ENCODE measurements around the gene CEMIP2. TPM values are rescaled to one million over a fixed set of nuclear protein-coding genes. Genes with fewer than 3 reads are reported as not detected.

Gene CEMIP2
- total and polyA plus RNA-seq, 4 donors = 18.8 to 123 (median 38.6) TPM

DNA sequence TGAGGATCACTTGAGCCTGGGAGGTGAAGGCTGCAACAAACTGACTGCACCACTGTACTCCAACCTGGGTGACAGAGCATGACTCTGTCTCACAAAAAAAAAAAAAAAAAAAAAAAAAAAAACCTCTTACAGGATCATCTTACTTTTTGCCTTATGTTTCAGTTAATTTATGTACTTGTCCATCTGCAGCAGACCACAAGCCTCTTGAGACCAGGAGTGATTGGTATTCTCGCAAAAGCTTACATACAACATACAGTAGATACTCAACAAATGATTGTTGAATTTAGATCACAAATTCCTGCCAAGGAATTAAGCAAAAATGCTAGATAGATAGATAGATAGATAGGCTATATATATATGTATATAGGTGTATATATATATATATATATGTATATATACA is 12.4 kb downstream of the CEMIP2 start:
- Histone ChIP-seq H3K27ac (ENCODE audit: low read depth in 1 of 2, low read length in 2 of 2) (peak overlapping the region in 1 of 2 donors; percentile 13), H3K9me3 (ENCODE audit: control insufficient read depth in 4 of 4, low read length in 3 of 4) (no peaks in the 10 kb centered on the region), H3K4me3 (ENCODE audit: low read depth in 1 of 3, low read length in 3 of 3) (no peak overlapping the region), H3K27me3 (ENCODE audit: control insufficient read depth in 4 of 4, insufficient read depth in 4 of 4, low read length in 3 of 4) (no peaks in the 10 kb centered on the region), H3K36me3 (ENCODE audit: control insufficient read depth in 4 of 4, insufficient read depth in 3 of 4, low read depth in 1 of 4, low read length in 3 of 4) (no peaks in the 10 kb centered on the region), H3K4me1 (ENCODE audit: control insufficient read depth in 4 of 4, insufficient read depth in 4 of 4, low read length in 3 of 4) (peaks cover 17 to 47% (median 36%) of the 10 kb centered on the region in 4 donors), H3K9ac (ENCODE audit: low read depth in 1 of 2, low read length in 2 of 2) (no peak overlapping the region)
- TF ChIP-seq HNF4A (conservative IDR thresholded peaks at IDR 0.05) (no peak), RXRA (IDR thresholded peaks at IDR 0.05) (no peak), RAD21 (IDR thresholded peaks at IDR 0.05) (no peak), FOXA2 (IDR thresholded peaks at IDR 0.05) (no peak)
- TF ChIP-seq, protein P1, sequence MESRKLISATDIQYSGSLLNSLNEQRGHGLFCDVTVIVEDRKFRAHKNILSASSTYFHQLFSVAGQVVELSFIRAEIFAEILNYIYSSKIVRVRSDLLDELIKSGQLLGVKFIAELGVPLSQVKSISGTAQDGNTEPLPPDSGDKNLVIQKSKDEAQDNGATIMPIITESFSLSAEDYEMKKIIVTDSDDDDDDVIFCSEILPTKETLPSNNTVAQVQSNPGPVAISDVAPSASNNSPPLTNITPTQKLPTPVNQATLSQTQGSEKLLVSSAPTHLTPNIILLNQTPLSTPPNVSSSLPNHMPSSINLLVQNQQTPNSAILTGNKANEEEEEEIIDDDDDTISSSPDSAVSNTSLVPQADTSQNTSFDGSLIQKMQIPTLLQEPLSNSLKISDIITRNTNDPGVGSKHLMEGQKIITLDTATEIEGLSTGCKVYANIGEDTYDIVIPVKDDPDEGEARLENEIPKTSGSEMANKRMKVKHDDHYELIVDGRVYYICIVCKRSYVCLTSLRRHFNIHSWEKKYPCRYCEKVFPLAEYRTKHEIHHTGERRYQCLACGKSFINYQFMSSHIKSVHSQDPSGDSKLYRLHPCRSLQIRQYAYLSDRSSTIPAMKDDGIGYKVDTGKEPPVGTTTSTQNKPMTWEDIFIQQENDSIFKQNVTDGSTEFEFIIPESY (IDR thresholded peaks at IDR 0.05) = no peak
- TF ChIP-seq, protein P2, sequence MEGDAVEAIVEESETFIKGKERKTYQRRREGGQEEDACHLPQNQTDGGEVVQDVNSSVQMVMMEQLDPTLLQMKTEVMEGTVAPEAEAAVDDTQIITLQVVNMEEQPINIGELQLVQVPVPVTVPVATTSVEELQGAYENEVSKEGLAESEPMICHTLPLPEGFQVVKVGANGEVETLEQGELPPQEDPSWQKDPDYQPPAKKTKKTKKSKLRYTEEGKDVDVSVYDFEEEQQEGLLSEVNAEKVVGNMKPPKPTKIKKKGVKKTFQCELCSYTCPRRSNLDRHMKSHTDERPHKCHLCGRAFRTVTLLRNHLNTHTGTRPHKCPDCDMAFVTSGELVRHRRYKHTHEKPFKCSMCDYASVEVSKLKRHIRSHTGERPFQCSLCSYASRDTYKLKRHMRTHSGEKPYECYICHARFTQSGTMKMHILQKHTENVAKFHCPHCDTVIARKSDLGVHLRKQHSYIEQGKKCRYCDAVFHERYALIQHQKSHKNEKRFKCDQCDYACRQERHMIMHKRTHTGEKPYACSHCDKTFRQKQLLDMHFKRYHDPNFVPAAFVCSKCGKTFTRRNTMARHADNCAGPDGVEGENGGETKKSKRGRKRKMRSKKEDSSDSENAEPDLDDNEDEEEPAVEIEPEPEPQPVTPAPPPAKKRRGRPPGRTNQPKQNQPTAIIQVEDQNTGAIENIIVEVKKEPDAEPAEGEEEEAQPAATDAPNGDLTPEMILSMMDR (IDR thresholded peaks at IDR 0.05; ENCODE audit: low read depth, low read length, missing input control) = no peak
- TF ChIP-seq, protein P3, sequence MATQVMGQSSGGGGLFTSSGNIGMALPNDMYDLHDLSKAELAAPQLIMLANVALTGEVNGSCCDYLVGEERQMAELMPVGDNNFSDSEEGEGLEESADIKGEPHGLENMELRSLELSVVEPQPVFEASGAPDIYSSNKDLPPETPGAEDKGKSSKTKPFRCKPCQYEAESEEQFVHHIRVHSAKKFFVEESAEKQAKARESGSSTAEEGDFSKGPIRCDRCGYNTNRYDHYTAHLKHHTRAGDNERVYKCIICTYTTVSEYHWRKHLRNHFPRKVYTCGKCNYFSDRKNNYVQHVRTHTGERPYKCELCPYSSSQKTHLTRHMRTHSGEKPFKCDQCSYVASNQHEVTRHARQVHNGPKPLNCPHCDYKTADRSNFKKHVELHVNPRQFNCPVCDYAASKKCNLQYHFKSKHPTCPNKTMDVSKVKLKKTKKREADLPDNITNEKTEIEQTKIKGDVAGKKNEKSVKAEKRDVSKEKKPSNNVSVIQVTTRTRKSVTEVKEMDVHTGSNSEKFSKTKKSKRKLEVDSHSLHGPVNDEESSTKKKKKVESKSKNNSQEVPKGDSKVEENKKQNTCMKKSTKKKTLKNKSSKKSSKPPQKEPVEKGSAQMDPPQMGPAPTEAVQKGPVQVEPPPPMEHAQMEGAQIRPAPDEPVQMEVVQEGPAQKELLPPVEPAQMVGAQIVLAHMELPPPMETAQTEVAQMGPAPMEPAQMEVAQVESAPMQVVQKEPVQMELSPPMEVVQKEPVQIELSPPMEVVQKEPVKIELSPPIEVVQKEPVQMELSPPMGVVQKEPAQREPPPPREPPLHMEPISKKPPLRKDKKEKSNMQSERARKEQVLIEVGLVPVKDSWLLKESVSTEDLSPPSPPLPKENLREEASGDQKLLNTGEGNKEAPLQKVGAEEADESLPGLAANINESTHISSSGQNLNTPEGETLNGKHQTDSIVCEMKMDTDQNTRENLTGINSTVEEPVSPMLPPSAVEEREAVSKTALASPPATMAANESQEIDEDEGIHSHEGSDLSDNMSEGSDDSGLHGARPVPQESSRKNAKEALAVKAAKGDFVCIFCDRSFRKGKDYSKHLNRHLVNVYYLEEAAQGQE (IDR thresholded peaks at IDR 0.05) = no peak
- TF ChIP-seq, protein P4, sequence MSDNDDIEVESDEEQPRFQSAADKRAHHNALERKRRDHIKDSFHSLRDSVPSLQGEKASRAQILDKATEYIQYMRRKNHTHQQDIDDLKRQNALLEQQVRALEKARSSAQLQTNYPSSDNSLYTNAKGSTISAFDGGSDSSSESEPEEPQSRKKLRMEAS (IDR thresholded peaks at IDR 0.05) = no peak
- WGBS = 98% methylated on average over 1 of the region's 1 CpG
- DNase-seq (ENCODE audit: low spot score) = no peak

DNA sequence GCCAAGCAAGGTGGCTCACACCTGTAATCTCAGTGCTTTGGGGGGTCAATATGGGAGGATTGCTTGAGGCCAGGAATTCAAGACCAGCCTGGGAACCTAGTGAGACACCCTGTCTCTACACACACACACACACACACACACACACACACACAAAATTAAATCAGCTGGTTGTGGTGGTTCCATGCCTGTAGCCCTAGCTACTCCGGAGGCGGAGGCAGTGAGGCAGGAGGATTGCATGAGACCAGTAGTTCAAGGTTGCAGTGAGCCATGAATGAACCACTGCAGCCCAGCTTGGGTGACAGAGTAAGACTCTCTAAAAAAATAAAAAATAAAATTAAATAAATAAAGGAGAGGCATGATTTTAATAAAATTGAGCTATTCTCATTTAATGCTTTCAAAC is 13.1 kb downstream of the CEMIP2 start:
- Histone ChIP-seq H3K9me3 (ENCODE audit: control insufficient read depth in 4 of 4, low read length in 3 of 4) (no peaks in the 10 kb centered on the region), H3K9ac (ENCODE audit: low read depth in 1 of 2, low read length in 2 of 2) (no peak overlapping the region), H3K4me1 (ENCODE audit: control insufficient read depth in 4 of 4, insufficient read depth in 4 of 4, low read length in 3 of 4) (peaks cover 17 to 42% (median 31%) of the 10 kb centered on the region in 4 donors), H3K36me3 (ENCODE audit: control insufficient read depth in 4 of 4, insufficient read depth in 3 of 4, low read depth in 1 of 4, low read length in 3 of 4) (no peaks in the 10 kb centered on the region), H3K27me3 (ENCODE audit: control insufficient read depth in 4 of 4, insufficient read depth in 4 of 4, low read length in 3 of 4) (no peaks in the 10 kb centered on the region), H3K27ac (ENCODE audit: low read depth in 1 of 2, low read length in 2 of 2) (no peak overlapping the region), H3K4me3 (ENCODE audit: low read depth in 1 of 3, low read length in 3 of 3) (no peak overlapping the region)
- WGBS = 93% methylated on average over 2 of the region's 2 CpGs
- no peak for DNase-seq (ENCODE audit: low spot score)
- TF ChIP-seq RXRA (IDR thresholded peaks at IDR 0.05) (no peak), GABPA (IDR thresholded peaks at IDR 0.05 in 1 of 2, conservative IDR thresholded peaks at IDR 0.05 in 1 of 2) (no peak), SP1 (IDR thresholded peaks at IDR 0.05) (no peak), HNF4A (conservative IDR thresholded peaks at IDR 0.05) (no peak), JUND (IDR thresholded peaks at IDR 0.05) (no peak), NR2F2 (IDR thresholded peaks at IDR 0.05) (no peak), EGR1 (IDR thresholded peaks at IDR 0.05; ENCODE audit: low read depth in 2 of 2) (no peak), FOXA1 (IDR thresholded peaks at IDR 0.05) (no peak)
- TF ChIP-seq, protein P4 (IDR thresholded peaks at IDR 0.05) = no peak
- TF ChIP-seq, protein P1 (IDR thresholded peaks at IDR 0.05) = no peak
- TF ChIP-seq, protein P3 (IDR thresholded peaks at IDR 0.05) = no peak
- TF ChIP-seq, protein P2 (IDR thresholded peaks at IDR 0.05; ENCODE audit: low read depth, low read length, missing input control) = no peak

Data from liver (tissue), 9 donors.